NCI-H748 (cell line): ENCODE results near the gene TGFBR3.
A peak's percentile ranks its signal among the peaks of the same experiment; 100 is the strongest.

ENCODE experiments used
- DNase-seq: peaks from one replicate; lab custom pipeline; 2025; ENCODE audit not compliant: unreplicated experiment; lab: John Stamatoyannopoulos, UW

TGFBR3 gene

GRCh38 chr1:91885716-91886506 is at the start of gene TGFBR3:
TGFBR3 (minus strand) TSS chr1:91886151; CDS start chr1:91861531, 24,620 bp downstream.
- peak; percentile 84 for DNase-seq

GRCh38 chr1:91929250-91929649 is 43.3 kb upstream of the TGFBR3 start:
- no peak for DNase-seq

DNA sequence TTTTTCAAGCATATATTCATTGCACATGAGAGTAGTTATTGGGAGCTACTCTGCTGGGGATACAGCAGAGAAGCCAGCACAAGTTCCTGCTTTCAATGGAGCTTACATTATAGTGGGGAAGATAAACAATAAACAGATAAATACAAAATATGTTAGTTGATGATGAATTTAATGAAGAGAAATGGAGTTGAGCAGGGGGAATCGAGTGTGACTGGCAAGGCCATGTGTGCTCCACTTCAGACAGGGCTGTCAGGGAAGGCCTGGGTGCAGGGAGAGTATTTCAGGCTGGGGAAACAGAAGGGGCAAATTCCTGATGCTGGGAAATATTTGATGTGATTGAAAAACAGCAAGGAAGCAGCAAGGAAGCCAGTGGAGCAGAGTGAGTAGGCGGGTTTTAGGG is 42.1 kb upstream of the TGFBR3 start:
- DNase-seq: no peak

GRCh38 chr1:91925644-91926435 is 39.9 kb upstream of the TGFBR3 start:
- no peak for DNase-seq

GRCh38 chr1:91924146-91924545 is 38.2 kb upstream of the TGFBR3 start:
- no peak for DNase-seq

GRCh38 chr1:91919962-91920361 is 34.0 kb upstream of the TGFBR3 start:
- DNase-seq: no peak

- no peak for DNase-seq
Observed at GRCh38 chr1:91916811-91917460, 31.0 kb upstream of the TGFBR3 start.

DNA sequence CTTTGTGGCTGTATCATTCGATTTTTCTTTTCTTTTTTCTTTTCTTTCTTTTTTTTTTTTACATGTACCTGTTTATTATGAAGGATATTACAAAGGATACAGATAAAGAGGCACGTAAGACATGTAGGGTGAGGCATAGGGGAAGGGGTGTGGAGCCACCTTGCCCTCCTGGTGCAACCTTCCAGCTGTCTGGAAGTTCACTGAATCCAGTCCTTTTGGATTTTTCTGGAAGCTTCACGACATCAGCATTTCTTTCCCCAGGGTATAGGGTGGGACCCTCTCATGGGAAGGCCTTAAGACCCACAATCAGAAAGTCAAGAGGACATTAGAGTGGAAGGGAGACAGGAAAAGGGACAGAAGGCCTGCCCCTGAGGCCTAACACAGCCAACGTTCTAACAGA is 30.1 kb upstream of the TGFBR3 start:
- DNase-seq: no peak

DNA sequence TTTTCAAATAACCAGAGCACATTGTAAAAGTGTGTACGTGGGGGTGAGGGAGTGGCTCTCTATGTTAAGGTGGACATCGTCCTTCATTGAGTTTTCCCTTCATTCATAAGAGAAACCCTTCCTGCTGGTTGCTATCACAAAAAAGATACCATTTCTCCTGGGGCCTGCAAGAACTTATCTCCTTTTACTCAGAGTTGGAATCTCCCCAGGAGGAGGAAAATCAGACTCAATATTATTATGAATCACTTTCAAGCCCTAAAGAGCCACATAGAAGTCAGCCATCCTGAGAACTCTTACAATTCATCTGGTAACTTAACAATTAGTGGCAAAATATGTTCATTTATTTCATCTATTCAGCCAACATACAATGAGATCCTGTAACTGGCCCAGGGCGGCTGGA is 27.1 kb upstream of the TGFBR3 start:
- no peak for DNase-seq

DNA sequence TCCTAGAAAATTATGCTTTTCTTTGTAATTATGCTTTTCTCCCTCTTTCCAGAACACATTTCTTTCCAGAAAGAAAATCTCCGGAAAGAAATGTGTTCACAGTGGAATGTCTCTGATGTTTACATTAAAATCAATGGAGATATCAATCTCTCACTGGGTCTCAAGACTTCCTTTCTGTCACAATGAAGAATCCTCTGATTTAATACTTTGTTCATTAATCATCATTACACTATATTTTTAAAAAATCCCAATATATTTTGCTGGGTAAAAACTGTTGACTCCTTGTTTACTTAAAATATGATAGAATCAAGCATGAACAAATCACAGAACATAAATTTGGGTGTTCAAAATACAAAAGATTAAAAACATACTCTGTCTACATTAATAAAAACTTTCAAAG is 26.3 kb upstream of the TGFBR3 start:
- DNase-seq: no peak

DNA sequence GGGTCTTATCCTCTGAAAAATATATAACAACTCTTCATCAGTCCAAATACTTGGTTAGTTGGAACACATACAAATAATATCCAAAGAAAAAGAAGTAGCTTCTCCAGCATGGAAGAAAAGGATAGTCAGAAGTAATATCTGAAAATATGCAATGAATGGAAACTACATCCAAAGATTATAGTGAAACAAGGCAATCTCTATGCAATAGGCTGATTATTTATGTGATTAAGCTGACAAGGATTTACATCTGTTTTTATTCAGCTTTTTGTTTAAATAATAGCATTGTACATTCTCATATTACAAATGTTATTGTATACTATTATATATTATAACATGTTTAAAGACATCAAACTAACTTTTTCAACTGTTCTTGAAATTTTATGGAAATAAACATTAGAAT is 15.3 kb upstream of the TGFBR3 start:
- no peak for DNase-seq

GRCh38 chr1:91900562-91900961 is 14.6 kb upstream of the TGFBR3 start:
- no peak for DNase-seq

GRCh38 chr1:91897016-91897415 is 11.1 kb upstream of the TGFBR3 start:
- no peak for DNase-seq

- DNase-seq: peak; percentile 23
Observed at GRCh38 chr1:91895832-91896556, 10.0 kb upstream of the TGFBR3 start.

- no peak for DNase-seq
Observed at GRCh38 chr1:91894036-91894761, 8.2 kb upstream of the TGFBR3 start.

DNA sequence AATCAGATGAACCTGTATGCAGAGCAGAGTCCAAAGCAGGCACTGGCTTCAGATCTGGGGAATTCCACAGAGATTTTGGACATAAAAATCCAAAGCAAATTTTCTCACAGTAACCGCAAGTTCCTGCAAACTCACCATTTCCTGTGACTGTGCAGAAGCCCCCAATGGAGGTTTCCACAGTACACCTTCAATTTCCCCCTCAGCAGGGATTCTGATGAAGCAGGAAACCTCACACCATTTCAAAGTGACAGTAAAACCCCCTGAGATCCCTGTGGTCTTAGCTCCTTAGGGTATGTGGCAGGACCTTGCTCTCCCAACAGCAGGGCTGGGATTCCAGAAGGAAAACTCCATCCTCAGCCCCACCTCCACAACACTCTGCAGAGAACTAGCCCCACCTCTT is 6.0 kb upstream of the TGFBR3 start:
- no peak for DNase-seq

DNA sequence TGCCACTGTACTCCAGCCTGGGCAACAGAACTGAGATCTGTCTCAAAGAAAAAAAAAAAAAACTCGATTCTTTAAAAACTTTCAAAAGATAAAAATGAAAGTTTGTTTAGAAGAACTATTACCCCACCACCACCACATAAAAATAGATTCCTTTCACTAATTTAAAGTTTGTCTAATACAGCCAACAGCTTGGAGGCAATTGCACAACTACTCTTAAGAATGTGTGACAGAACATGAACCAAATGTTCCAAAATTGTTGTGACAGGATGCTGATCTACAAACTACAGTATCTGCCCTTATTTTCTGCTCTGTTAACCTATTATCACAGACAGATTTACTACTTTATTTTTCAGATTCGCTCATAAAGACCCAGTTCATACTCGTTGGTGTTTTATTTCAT is 5.5 kb upstream of the TGFBR3 start:
- no peak for DNase-seq

DNA sequence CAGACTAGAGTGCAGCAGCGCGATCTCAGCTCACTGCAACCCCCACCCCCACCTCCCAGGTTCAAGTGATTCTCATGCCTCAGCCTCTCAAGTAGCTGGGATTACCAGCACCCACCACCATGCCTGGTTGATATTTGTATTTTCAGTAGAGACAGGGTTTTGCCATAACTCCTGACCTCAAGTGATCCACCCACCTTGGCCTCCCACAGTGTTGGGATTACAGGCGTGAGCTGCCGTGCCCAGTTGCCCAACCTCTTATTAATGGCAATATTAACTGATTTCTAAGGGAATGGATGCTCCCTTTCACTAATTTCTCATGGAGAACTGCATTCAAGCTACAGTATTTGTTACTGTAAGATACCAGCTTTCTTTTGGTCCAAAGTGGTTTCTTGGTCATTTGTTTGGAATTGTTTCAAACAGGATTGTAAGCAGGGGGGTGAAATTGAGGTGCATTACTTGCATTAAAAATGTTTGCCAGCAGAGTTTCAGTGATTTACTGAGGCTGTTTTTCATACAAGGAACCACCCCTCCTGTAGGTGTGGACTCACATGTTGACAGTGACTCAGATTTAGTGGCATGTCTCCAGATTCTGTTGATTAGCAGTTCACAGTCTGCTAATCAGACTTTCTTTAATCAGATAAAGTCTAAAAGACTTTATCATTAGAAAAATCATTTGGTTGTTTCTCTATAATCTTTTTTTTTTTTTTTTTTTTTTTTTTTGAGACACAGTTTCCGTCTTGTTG is 3.9 kb upstream of the TGFBR3 start:
- no peak for DNase-seq

DNA sequence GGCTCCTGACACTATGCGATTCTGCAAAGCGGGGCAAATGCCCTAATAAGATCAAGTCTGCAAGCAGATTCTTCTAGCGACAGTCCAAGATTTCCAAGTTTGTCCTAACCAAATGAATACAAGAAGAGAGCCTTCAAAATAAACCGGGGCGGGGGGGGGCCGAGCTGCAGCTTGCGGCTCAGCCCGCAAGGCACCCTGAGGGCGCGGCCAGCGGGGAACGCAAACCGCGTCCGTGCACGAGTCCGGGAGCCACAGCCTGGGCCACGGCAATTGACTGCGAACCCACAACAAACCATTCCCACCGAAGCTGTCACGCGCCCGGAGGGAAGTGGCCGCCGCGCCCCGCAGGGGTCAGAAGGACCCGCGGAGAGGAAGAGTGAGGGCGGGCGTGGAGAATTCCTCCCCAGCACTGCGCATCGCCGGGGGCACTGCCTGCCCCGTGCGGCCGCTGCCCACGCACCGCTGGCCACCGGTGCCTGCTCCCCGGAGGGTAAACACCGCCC is 687 bp downstream of the TGFBR3 start:
- DNase-seq: peak; percentile 49
